Activated naive CD8-positive, alpha-beta T cell (primary cell): ENCODE measurements around the gene PHACTR1.

Experiments
- H3K27ac Mint-ChIP-seq: one replicate; pipeline ENCODE4 v1.8.0; 2021; ENCODE audit warnings: mixed read lengths
- H3K27me3 Mint-ChIP-seq: one replicate; pipeline ENCODE4 v1.8.0; 2021; ENCODE audit warnings: mixed read lengths
- H3K36me3 Mint-ChIP-seq: one replicate; pipeline ENCODE4 v1.8.0; 2021; ENCODE audit warnings: mixed read lengths
- H3K4me1 Mint-ChIP-seq: one replicate; pipeline ENCODE4 v1.8.0; 2021; ENCODE audit warnings: low read depth, mixed read lengths
- H3K4me3 Mint-ChIP-seq: one replicate; pipeline ENCODE4 v1.8.0; 2021; ENCODE audit warnings: mild to moderate bottlenecking, mixed read lengths
- H3K9me3 Mint-ChIP-seq: one replicate; pipeline ENCODE4 v1.8.0; 2021; ENCODE audit warnings: low read depth, mixed read lengths

The PHACTR1 gene

DNA sequence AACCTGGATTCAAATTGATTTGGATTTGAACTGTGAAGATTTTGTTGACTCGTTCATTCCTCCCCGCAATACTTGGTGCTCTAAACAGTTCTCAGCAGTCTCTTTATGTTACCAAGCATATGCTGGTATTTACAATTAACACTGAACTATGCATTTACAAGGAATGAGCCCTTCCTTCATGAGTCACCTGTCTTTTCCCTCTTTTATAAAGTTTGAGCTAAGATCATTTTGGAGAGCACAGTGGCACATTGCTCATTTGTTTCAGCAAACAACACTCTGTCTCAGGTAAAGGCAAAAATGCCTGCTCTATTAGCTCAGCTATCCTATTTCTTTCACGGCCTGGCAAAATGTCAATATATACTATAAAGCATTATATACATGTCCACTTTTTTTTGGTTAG is 285.4 kb downstream of the PHACTR1 start:
- H3K9me3 Mint-ChIP-seq: no peaks in the 10 kb centered on the region
- no peak overlapping the region for H3K4me3 Mint-ChIP-seq
- H3K4me1 Mint-ChIP-seq: no peaks in the 10 kb centered on the region

DNA sequence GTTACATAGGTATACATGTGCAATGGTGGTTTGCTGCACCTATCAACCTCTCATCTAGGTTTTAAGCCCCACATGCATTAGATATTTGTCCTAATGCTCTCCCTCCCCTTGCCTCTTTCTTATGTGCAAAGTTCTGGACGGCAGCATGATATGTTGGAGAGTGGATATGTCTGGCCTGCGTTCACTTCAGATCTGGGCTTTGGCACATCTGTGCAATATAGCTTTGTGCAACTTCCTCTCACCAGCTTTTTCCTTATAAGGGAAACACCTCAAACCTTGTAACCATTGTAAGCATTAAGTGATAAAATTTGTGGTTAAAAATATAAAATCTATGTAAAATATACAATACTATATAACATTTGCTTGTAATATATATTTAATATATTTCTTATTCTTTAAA is 288.0 kb downstream of the PHACTR1 start:
- H3K27ac Mint-ChIP-seq: no peak overlapping the region
- H3K36me3 Mint-ChIP-seq: no peaks in the 10 kb centered on the region
- H3K9me3 Mint-ChIP-seq: no peaks in the 10 kb centered on the region
- H3K4me3 Mint-ChIP-seq: no peak overlapping the region
- peaks cover 11% of the 10 kb centered on the region for H3K27me3 Mint-ChIP-seq
- no peaks in the 10 kb centered on the region for H3K4me1 Mint-ChIP-seq

More for the DNA sequence above, 285.4 kb downstream of the PHACTR1 start:
- Mint-ChIP-seq H3K27me3 (peaks cover 5% of the 10 kb centered on the region), H3K36me3 (no peaks in the 10 kb centered on the region), H3K27ac (no peak overlapping the region)

DNA sequence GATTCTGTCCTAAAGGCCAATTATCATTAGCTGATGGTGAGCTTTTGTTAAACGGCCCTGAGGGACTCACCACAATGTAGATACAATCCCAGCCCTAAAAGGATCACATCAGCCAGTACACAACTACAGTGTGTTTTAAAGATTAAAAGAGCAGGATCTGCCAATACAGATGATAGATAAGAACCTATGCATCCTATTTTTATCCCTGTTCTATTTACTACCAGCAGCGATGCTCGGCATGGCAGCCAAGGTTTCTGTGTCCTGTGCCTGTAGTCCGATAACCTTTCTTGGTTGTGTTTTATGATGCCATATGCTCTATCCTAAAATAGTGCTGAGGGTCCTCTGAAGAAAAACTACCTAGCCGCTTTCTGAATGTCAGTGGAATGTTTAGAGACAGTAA is 289.4 kb downstream of the PHACTR1 start:
- H3K27ac Mint-ChIP-seq: no peak overlapping the region
- no peaks in the 10 kb centered on the region for H3K9me3 Mint-ChIP-seq
- peaks cover 11% of the 10 kb centered on the region for H3K27me3 Mint-ChIP-seq
- no peak overlapping the region for H3K4me3 Mint-ChIP-seq
- H3K36me3 Mint-ChIP-seq: no peaks in the 10 kb centered on the region
- no peaks in the 10 kb centered on the region for H3K4me1 Mint-ChIP-seq

DNA sequence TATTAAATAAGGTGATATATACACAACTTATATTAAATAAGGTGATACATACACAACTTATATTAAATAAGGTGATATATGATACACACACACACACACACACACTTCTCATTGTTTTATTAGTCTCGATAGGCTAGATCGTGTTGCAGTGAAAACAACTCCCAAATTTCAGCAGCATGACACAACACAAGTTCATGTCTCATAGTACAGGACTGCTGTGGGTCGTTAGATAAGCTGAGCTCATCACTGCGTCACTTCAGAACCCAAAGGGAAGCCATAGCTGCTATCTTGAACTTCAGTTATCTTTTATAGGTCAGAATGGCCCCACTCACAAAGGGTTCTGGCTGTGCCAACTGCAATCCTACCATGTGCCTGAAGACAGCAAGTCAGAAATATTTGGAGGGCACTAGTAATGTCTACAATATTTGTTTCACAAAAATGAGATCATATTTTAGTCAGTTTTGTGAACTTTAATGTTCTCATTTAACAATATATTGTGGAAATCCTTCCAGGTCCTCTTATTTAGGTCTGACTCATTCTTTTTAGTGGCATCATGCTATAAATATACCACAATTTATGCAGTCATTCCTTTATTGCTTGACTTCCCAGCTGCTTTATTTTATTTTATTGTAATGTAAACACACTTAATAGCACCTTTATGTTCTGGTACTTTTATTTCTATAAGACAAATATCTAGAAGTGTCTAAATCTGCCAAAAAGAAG is 290.2 kb downstream of the PHACTR1 start:
- H3K27me3 Mint-ChIP-seq: peaks cover 15% of the 10 kb centered on the region
- no peak overlapping the region for H3K27ac Mint-ChIP-seq
- H3K9me3 Mint-ChIP-seq: no peaks in the 10 kb centered on the region
- H3K4me3 Mint-ChIP-seq: no peak overlapping the region
- H3K36me3 Mint-ChIP-seq: no peaks in the 10 kb centered on the region
- H3K4me1 Mint-ChIP-seq: no peaks in the 10 kb centered on the region

DNA sequence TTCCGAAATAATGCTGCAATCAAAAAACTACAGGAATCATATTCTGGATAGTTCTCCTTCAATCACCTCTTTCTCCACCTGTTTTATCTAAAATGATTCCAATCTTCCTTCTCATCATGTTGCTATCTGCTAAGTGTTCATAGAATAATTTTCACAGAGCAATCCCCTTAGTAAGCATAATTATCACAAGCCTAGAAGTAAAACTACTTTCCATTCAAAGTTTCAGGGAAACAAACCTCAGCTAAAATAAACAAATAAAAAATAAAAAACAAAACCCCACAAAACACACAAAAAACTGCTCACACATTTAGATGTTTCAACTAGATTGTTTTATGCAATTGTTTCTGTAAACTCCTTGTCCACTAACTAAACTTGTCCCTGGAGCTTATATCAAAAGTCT is 291.2 kb downstream of the PHACTR1 start:
- peaks cover 22% of the 10 kb centered on the region for H3K27me3 Mint-ChIP-seq
- H3K9me3 Mint-ChIP-seq: no peaks in the 10 kb centered on the region
- H3K4me3 Mint-ChIP-seq: no peak overlapping the region
- H3K27ac Mint-ChIP-seq: no peak overlapping the region
- no peaks in the 10 kb centered on the region for H3K36me3 Mint-ChIP-seq
- peaks cover 2% of the 10 kb centered on the region for H3K4me1 Mint-ChIP-seq

DNA sequence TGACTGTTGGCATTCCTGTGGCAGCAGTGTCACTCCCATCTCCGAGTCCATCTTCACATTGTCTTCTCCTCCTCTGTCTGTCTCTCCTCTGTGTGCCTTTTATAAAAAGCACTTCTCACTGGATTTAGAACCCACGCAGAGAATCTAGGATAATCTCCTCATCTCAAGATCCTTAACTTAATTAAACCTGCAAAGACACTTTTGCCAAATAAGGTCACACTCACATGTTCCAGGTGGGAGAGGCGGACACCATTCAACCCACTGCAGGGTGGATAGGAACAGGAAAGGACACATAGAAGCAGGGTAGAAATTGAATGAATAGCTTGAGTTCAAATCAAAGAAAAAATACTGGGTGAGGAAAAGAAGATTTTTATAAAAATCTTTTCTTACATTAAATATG is 292.5 kb downstream of the PHACTR1 start:
- H3K9me3 Mint-ChIP-seq: no peaks in the 10 kb centered on the region
- H3K4me3 Mint-ChIP-seq: no peak overlapping the region
- no peak overlapping the region for H3K27ac Mint-ChIP-seq
- peaks cover 8% of the 10 kb centered on the region for H3K4me1 Mint-ChIP-seq
- H3K36me3 Mint-ChIP-seq: no peaks in the 10 kb centered on the region
- H3K27me3 Mint-ChIP-seq: peaks cover 28% of the 10 kb centered on the region

DNA sequence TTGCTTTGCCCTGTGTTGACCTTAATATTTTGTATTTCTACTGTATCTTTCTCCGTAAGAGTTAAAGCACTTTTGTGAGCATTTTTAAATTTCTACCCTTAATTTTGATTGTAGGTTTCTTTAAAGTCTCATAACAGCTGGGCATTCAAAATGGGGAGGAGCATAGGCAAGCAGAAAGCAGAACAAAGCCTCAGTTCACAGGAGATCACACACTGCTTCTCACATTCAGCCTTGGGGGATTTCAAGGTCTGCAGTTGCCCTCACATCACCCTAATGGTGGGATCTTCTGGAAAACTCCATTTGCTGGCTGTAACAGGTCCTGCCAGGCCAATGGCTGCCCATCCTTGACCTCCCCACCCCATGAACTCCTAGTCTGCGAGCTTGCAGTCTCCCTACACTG is 292.9 kb downstream of the PHACTR1 start:
- no peaks in the 10 kb centered on the region for H3K36me3 Mint-ChIP-seq
- no peak overlapping the region for H3K4me3 Mint-ChIP-seq
- no peak overlapping the region for H3K27ac Mint-ChIP-seq
- H3K4me1 Mint-ChIP-seq: peaks cover 8% of the 10 kb centered on the region
- no peaks in the 10 kb centered on the region for H3K9me3 Mint-ChIP-seq
- peaks cover 29% of the 10 kb centered on the region for H3K27me3 Mint-ChIP-seq

DNA sequence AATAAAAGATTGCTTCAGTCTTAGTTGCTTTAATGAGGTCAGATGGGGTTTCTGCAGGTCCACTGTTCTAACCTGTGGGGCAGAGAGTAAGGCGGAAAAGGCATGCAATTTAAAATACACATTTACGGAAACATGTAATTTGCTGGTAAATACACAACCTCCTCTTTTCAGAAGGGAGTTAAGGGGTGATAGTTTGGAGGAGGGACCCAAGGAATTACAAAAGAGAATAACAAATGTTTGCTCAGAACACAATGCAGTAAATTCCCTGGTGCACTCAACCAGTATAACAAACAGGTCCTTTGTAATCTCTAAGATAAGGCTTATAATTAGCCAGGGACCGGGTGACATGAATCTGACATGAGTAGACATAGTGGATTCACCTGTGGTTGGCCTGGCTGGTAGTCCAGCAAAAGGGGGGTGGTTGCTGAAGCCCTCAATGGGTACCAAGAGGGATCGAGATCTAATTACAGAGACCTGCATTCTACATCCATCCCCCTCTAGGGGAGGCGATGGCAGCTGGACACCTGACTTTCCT is 295.1 kb downstream of the PHACTR1 start:
- H3K27ac Mint-ChIP-seq: no peak overlapping the region
- peaks cover 29% of the 10 kb centered on the region for H3K27me3 Mint-ChIP-seq
- H3K4me3 Mint-ChIP-seq: no peak overlapping the region
- peaks cover 8% of the 10 kb centered on the region for H3K4me1 Mint-ChIP-seq
- H3K9me3 Mint-ChIP-seq: no peaks in the 10 kb centered on the region
- no peaks in the 10 kb centered on the region for H3K36me3 Mint-ChIP-seq

DNA sequence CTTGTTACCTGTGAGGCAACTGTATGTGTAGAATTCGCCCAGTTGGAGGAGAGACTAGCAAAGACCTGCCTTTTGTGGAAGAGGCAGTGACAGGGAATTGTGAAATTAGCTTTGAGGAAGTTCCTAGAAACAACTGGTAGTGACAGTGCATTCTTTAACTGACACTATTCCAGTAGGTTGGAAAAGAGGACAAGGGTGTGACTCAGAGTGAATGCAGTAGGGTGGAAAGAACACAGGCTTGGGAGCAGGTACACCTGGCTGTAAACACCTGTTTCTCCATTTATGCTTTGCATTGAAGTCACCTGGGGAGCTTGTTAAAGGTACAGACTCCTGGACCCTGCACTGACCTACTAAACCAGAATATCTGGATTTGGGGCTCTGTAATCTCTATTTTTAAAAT is 295.7 kb downstream of the PHACTR1 start:
- Mint-ChIP-seq H3K27me3 (peaks cover 29% of the 10 kb centered on the region), H3K4me3 (peak overlapping the region; percentile 8)

DNA sequence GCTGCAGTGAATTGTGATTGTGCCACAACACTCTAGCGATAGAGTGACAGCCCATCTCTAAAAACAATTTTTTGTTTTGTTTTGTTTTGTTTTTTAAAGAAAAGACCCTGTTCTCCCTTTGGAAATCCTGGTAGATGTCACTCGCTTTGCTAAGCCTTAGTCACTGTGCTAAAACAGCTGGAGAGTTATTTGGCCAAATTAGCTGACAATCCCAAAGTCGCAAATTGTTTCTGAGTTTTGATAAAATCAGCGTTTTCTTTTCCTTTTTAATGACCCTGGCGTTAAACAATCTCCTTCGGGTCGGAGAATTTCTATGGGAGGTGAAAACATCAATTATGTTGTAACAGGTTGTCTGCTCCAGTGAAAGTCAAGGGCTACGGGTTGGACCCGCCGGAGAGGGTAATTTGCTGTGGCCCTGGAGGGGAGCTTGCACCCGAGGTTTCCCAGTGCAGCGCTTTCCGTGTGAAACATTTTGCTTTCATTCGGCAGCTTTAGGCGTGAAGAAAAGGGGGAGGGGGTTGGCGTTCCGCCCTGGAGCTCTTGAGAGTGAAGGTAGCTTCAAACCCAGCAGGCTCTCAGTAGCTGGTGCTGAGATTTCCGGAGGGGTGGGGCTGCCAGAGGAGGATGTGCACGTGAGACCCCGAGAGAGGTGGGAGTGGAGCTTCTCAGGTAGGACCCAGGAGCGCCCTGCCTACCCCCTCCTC is 296.6 kb downstream of the PHACTR1 start:
- Mint-ChIP-seq H3K27me3 (peaks cover 30% of the 10 kb centered on the region), H3K36me3 (no peaks in the 10 kb centered on the region), H3K27ac (no peak overlapping the region), H3K4me3 (peak overlapping the region; percentile 84), H3K9me3 (no peaks in the 10 kb centered on the region), H3K4me1 (peaks cover 8% of the 10 kb centered on the region)

More for the DNA sequence above, 295.7 kb downstream of the PHACTR1 start:
- Mint-ChIP-seq H3K4me1 (peaks cover 8% of the 10 kb centered on the region), H3K27ac (no peak overlapping the region), H3K36me3 (no peaks in the 10 kb centered on the region), H3K9me3 (no peaks in the 10 kb centered on the region)

DNA sequence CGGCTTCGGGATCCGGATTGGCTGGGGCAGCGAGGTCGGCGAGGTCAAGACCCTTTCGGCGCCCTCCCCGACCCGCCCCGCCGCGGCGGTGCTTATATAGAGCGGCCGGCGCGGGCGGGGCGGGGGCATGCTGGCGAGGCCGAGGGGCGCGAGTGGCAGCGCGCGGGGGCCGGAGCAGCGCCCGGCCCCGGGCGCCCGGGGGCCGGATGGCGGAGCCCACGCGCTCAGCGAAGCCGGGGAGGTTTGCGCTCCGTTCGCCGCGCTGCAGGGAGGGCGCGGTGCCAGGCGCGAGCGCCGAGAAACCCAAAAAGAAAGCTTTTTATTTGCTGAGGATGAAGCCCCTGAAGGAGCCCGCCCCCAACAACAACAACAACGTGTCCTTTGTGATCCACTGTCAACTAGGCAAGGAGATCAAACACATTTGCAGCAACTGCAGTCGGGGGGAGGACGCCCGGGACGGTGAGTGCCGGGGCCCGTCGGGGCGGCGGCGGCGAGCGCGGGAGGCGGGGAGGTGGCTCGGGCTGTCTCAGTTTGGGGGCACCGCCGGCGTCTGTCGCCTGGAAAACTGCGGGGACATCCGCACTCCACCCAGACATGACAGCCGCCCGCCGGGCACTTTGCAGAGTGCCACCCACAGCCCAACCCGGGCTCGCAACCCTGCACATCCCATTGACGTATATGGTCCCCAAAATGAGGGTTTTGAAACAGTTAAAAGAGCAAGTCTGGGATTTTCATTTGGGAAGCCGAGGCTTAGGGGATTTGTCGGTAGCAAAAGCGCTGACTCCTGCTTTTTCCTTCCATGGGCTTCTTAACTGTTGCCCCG is 297.3 kb downstream of the PHACTR1 start:
- H3K27me3 Mint-ChIP-seq: peaks cover 30% of the 10 kb centered on the region
- no peak overlapping the region for H3K27ac Mint-ChIP-seq
- no peaks in the 10 kb centered on the region for H3K36me3 Mint-ChIP-seq
- H3K4me3 Mint-ChIP-seq: peak overlapping the region; percentile 84
- H3K4me1 Mint-ChIP-seq: peaks cover 8% of the 10 kb centered on the region
- H3K9me3 Mint-ChIP-seq: no peaks in the 10 kb centered on the region

DNA sequence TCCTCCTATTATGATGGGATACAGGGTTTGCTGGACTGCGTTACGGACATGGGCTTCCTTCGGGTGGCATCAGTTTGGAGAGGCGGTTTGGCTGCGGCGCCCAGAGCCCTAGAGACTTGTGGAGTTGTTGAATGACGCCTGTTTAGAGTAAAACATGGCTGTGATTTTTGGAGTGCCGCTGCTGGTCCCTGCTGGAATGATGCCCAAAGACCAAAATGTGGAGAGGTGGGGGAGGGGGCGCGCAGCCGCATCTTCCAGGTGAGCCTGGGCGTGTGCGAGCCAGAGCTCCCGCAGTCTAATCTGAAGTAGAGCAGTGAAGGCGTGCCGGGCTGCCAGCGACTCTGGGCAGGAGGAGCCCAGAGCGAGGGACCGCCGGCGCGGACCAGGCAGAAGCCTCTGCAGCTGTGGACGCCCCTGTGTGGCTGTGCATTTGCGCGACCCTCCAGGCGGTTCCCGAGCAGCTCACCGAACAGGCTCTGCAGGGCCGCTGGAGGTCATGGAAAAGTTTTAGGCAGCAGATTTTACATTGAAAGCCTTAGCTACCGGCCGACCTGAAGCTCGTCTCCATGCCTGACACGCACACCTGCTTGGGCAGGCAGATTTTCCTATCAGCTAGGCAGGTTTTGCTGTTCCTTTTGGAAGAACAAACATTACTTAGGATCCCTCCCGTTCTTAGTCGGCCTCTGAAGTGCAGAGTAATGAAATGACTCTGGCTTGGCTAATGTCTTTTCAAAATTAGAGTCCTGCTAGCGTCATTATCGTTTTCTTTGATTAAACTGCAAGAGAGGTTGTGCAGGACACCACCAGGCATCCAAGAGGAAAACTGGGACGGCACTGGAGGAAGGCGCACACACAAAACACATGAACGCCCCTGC is 298.2 kb downstream of the PHACTR1 start:
- Mint-ChIP-seq H3K27ac (no peak overlapping the region), H3K4me3 (peak overlapping the region; percentile 9), H3K27me3 (peaks cover 27% of the 10 kb centered on the region), H3K9me3 (no peaks in the 10 kb centered on the region), H3K4me1 (peaks cover 8% of the 10 kb centered on the region), H3K36me3 (no peaks in the 10 kb centered on the region)

DNA sequence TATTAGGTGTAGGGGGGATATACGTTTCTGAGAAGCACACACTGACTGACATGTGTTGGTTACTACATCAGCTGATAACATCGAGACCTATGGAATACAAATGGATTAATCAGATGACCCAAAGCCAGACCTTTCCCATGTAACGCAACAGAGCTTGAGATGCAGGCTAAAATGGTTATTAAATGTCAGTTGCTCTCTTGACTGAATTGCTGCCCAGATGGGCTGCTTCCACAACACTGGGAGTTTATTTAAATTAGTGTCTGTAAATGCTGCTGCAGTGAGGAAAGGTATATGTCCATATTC is 298.8 kb downstream of the PHACTR1 start:
- no peaks in the 10 kb centered on the region for H3K9me3 Mint-ChIP-seq
- peaks cover 27% of the 10 kb centered on the region for H3K27me3 Mint-ChIP-seq
- no peak overlapping the region for H3K4me3 Mint-ChIP-seq
- H3K36me3 Mint-ChIP-seq: no peaks in the 10 kb centered on the region
- H3K27ac Mint-ChIP-seq: no peak overlapping the region
- peaks cover 8% of the 10 kb centered on the region for H3K4me1 Mint-ChIP-seq

DNA sequence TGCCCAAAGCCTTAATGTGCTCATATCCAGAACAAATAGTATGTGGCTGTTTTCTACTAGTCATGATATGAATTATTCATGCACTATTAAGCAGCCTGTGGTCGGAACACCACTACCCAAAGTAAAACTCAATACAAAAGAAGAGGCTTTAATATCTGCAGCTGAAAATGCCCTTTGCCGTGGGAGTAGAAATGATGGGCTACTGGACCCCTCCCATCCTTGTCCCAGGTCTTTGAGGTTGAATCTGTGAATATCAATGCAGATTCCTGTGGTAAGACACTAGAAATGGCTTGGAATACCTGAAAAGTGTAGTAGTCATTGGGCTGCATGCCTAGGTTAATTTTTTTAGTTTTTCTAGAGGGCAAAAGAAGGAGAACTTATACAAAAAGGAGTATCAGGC is 308.0 kb downstream of the PHACTR1 start:
- no peaks in the 10 kb centered on the region for H3K36me3 Mint-ChIP-seq
- H3K27ac Mint-ChIP-seq: no peak overlapping the region
- H3K4me3 Mint-ChIP-seq: no peak overlapping the region
- no peaks in the 10 kb centered on the region for H3K9me3 Mint-ChIP-seq
- H3K4me1 Mint-ChIP-seq: no peaks in the 10 kb centered on the region
- H3K27me3 Mint-ChIP-seq: peaks cover 13% of the 10 kb centered on the region
